Liver (tissue), 9 donors: Measurements from ENCODE around the gene CHML. TPM values are rescaled to one million over a fixed set of nuclear protein-coding genes. Genes with fewer than 3 reads are reported as not detected.

Experiments
- DNase-seq: peaks from one replicate; pipeline ENCODE4 v3.0.0-alpha.2; 2017; ENCODE audit warnings: low spot score
- H3K27ac ChIP-seq, 2 donors: one replicate each; pipeline ENCODE4 v1.7.0; 2013; ENCODE audit warnings: inconsistent platforms in 2 of 2, low read length in 2 of 2, control low read depth in 1 of 2, low read depth in 1 of 2, mild to moderate bottlenecking in 1 of 2
- H3K27me3 ChIP-seq, 4 donors: one replicate each; pipeline versions ENCODE4 v1.6.1 to v1.7.0; 2013; ENCODE audit warnings: low read length in 3 of 4, inconsistent platforms in 1 of 4, mild to moderate bottlenecking in 1 of 4, moderate library complexity in 1 of 4; ENCODE audit not compliant: control insufficient read depth in 4 of 4, insufficient read depth in 4 of 4
- H3K36me3 ChIP-seq, 4 donors: one replicate each; pipeline versions ENCODE4 v1.6.1 to v1.7.0; 2013; ENCODE audit warnings: low read length in 3 of 4, mild to moderate bottlenecking in 3 of 4, low read depth in 1 of 4, moderate library complexity in 1 of 4; ENCODE audit not compliant: control insufficient read depth in 4 of 4, insufficient read depth in 3 of 4
- H3K4me1 ChIP-seq, 4 donors: one replicate each; pipeline versions ENCODE4 v1.6.1 to v1.7.0; 2013; ENCODE audit warnings: low read length in 3 of 4, mild to moderate bottlenecking in 3 of 4, moderate library complexity in 1 of 4; ENCODE audit not compliant: control insufficient read depth in 4 of 4, insufficient read depth in 4 of 4
- H3K4me3 ChIP-seq, 3 donors: one replicate each; pipeline versions ENCODE4 v1.6.1 to v1.7.0; 2013; ENCODE audit warnings: low read length in 3 of 3, control low read depth in 1 of 3, low read depth in 1 of 3, mild to moderate bottlenecking in 1 of 3
- H3K9ac ChIP-seq, 2 donors: one replicate each; pipeline ENCODE4 v1.7.0; 2013; ENCODE audit warnings: low read length in 2 of 2, mild to moderate bottlenecking in 2 of 2, moderate library complexity in 2 of 2, control low read depth in 1 of 2, low read depth in 1 of 2
- H3K9me3 ChIP-seq, 4 donors: one replicate each; pipeline versions ENCODE4 v1.6.1 to v1.7.0; 2013; ENCODE audit warnings: low read length in 3 of 4; ENCODE audit not compliant: control insufficient read depth in 4 of 4
- EGR1 ChIP-seq, 2 donors: IDR thresholded peaks; 2 replicates each; pipeline ENCODE4 v1.6.1; 2016 to 2018; ENCODE audit warnings: antibody characterized with exemption in 2 of 2, low read depth in 2 of 2
- FOXA2 ChIP-seq: IDR thresholded peaks from 2 replicates; pipeline ENCODE4 v1.6.1; 2016; ENCODE audit warnings: antibody characterized with exemption
- HNF4G ChIP-seq: IDR thresholded peaks from 2 replicates; pipeline ENCODE4 v1.6.1; 2016; ENCODE audit warnings: antibody characterized with exemption
- JUND ChIP-seq, 2 donors: IDR thresholded peaks; 2 replicates each; pipeline ENCODE4 v1.6.1; 2016; ENCODE audit warnings: antibody characterized with exemption in 2 of 2
- NR2F2 ChIP-seq: IDR thresholded peaks from 2 replicates; pipeline ENCODE4 v1.6.1; 2016; ENCODE audit warnings: antibody characterized with exemption
- RXRA ChIP-seq, 2 donors: IDR thresholded peaks; 2 replicates each; pipeline ENCODE4 v1.6.1; 2017 to 2018; ENCODE audit warnings: antibody characterized with exemption in 2 of 2, mild to moderate bottlenecking in 1 of 2
- YY1 ChIP-seq: IDR thresholded peaks from 2 replicates; pipeline ENCODE4 v1.6.1; 2016; ENCODE audit warnings: antibody characterized with exemption, mild to moderate bottlenecking
- ZBTB33 ChIP-seq: IDR thresholded peaks from 2 replicates; pipeline ENCODE4 v1.6.1; 2016; ENCODE audit warnings: antibody characterized with exemption
- WGBS: extraction: QIAGEN DNeasy Blood & Tissue Kit; methylation state at CpG from one replicate; pipeline ENCODE4 v1.1.7; 2013; 5-methylcytosine and 5-hydroxymethylcytosine counted together
- polyA plus RNA-seq, 2 donors: library from polyadenylated mRNA; stranded (reverse) in 1 of 2; unstranded in 1 of 2; fragments of 200-250 nt in 1 of 2; fragments of >200 nt in 1 of 2; fragmentation: Nextera tagmentation in 1 of 2; extraction: Ambion mirVana in 1 of 2; gene quantifications; one replicate each; pipeline versions ENCODE4 v1.2.1 to v1.2.3, GENCODE V29; 2013 to 2015
- total RNA-seq, 2 donors: library from RNA; depleted of rRNA; stranded (reverse); fragments of >200 nt; gene quantifications; one replicate each; pipeline ENCODE4 v1.2.3, GENCODE V29; 2014
- TF ChIP-seq, protein P1 (sequence below): fragments of 150-350 bp; IDR thresholded peaks from 2 replicates; pipeline ENCODE4 v1.5.1; 2017; ENCODE audit warnings: improper control_type of control experiment, low read depth, low read length; ENCODE audit not compliant: missing input control
- TF ChIP-seq, protein P2 (sequence below): IDR thresholded peaks from 2 replicates; pipeline ENCODE4 v1.6.1; 2016; ENCODE audit warnings: antibody characterized with exemption, mild to moderate bottlenecking
- donor health status: healthy.
- donor health status: healthy.
- donor health status: healthy.
- donor health status: healthy.
- donor health status: healthy.

Gene CHML
- total and polyA plus RNA-seq, 4 donors = 0.53 to 8.1 (median 3.3) TPM

GRCh38 chr1:241612533-241613477 lies 27.4 kb downstream of the CHML start:
- H3K27ac ChIP-seq = peak overlapping the region in 1 of 2 donors; percentile 15
- TF ChIP-seq HNF4G (no peak), YY1 (no peak), FOXA2 (no peak), NR2F2 (no peak), EGR1 (IDR thresholded peaks at IDR 0.05; ENCODE audit: low read depth in 2 of 2) (no peak), RXRA (IDR thresholded peaks at IDR 0.05) (peak in 1 of 2 donors; percentile 25), JUND (IDR thresholded peaks at IDR 0.05) (peak in 1 of 2 donors; percentile 65), ZBTB33 (no peak)
- TF ChIP-seq, protein P1, sequence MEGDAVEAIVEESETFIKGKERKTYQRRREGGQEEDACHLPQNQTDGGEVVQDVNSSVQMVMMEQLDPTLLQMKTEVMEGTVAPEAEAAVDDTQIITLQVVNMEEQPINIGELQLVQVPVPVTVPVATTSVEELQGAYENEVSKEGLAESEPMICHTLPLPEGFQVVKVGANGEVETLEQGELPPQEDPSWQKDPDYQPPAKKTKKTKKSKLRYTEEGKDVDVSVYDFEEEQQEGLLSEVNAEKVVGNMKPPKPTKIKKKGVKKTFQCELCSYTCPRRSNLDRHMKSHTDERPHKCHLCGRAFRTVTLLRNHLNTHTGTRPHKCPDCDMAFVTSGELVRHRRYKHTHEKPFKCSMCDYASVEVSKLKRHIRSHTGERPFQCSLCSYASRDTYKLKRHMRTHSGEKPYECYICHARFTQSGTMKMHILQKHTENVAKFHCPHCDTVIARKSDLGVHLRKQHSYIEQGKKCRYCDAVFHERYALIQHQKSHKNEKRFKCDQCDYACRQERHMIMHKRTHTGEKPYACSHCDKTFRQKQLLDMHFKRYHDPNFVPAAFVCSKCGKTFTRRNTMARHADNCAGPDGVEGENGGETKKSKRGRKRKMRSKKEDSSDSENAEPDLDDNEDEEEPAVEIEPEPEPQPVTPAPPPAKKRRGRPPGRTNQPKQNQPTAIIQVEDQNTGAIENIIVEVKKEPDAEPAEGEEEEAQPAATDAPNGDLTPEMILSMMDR = no peak
- no peaks in the 10 kb centered on the region for H3K9me3 ChIP-seq
- H3K36me3 ChIP-seq = no peaks in the 10 kb centered on the region
- 72% methylated on average over 9 of the region's 9 CpGs for WGBS
- no peak for DNase-seq
- H3K4me1 ChIP-seq = peaks cover 8 to 37% (median 22%) of the 10 kb centered on the region in 4 donors
- no peak overlapping the region for H3K4me3 ChIP-seq
- no peaks in the 10 kb centered on the region for H3K27me3 ChIP-seq
- no peak overlapping the region for H3K9ac ChIP-seq

- Histone ChIP-seq H3K27ac (peak overlapping the region in 1 of 2 donors; percentile 17), H3K4me3 (no peak overlapping the region), H3K36me3 (no peaks in the 10 kb centered on the region), H3K4me1 (peaks cover 8 to 37% (median 22%) of the 10 kb centered on the region in 4 donors), H3K27me3 (no peaks in the 10 kb centered on the region), H3K9ac (no peak overlapping the region), H3K9me3 (no peaks in the 10 kb centered on the region)
- TF ChIP-seq, protein P2, sequence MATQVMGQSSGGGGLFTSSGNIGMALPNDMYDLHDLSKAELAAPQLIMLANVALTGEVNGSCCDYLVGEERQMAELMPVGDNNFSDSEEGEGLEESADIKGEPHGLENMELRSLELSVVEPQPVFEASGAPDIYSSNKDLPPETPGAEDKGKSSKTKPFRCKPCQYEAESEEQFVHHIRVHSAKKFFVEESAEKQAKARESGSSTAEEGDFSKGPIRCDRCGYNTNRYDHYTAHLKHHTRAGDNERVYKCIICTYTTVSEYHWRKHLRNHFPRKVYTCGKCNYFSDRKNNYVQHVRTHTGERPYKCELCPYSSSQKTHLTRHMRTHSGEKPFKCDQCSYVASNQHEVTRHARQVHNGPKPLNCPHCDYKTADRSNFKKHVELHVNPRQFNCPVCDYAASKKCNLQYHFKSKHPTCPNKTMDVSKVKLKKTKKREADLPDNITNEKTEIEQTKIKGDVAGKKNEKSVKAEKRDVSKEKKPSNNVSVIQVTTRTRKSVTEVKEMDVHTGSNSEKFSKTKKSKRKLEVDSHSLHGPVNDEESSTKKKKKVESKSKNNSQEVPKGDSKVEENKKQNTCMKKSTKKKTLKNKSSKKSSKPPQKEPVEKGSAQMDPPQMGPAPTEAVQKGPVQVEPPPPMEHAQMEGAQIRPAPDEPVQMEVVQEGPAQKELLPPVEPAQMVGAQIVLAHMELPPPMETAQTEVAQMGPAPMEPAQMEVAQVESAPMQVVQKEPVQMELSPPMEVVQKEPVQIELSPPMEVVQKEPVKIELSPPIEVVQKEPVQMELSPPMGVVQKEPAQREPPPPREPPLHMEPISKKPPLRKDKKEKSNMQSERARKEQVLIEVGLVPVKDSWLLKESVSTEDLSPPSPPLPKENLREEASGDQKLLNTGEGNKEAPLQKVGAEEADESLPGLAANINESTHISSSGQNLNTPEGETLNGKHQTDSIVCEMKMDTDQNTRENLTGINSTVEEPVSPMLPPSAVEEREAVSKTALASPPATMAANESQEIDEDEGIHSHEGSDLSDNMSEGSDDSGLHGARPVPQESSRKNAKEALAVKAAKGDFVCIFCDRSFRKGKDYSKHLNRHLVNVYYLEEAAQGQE = no peak
- no peak for DNase-seq
- 85% methylated on average over 1 of the region's 1 CpG for WGBS
Observed at GRCh38 chr1:241611736-241612135, 28.4 kb downstream of the CHML start.
